HG03342 (cell line): ENCODE results near the gene TNPO3.
"Not testable (repeated sequence)": the region's sequence is repeated elsewhere in the genome, so short reads cannot be mapped to it uniquely, and the experiment has no call there.

Source experiments
- ATAC-seq: cut with Tn5 transposase; IDR thresholded peaks from one replicate; pipeline ENCODE4 v1.9.1; 2021; ENCODE audit warnings: mild to moderate bottlenecking, moderate library complexity; ENCODE audit not compliant: unreplicated experiment

Gene TNPO3

DNA sequence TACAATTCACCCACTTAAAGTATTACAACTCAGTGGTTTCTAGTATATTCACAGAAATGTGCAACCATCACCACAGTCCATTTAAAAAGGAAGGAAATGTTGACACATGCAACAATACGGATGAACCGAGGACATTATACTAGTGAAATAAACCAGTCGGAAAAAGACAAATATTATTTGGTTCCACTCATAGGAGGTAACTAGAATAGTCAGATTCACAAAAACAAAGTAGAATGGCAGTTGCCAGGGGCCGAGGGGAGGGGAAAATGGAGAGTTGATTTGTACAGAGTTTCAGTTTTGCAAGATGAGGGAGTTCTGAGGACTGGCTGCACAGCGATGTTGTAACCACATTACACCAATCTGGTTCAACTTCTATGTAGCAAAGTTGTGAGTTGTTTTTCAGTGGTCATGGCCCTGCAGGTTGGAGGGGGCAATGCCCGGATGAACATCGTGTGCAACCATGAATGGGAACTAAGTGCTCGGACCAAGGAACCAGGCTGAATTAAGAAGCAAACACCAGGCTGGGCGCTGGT lies 17.6 kb upstream of the TNPO3 start:
- ATAC-seq = no peak

DNA sequence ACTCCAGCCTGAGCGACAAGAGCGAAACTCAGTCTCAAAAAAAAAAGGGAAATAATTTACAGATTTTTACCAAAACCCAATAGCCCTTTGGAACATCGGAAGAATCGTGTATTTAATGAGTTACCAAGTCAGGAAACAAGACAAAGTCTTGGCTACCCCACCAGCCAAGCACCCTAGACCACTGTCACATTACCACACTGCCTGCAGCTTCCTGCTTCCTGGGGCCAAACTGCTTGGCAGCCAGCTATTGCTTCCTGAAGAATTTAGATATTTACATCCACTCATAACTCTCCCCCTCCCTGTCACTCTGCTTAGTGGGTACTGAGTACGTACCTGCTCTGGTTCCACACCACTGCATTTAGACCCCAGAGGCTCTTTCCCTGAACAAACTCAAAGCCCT lies 14.1 kb upstream of the TNPO3 start:
- no peak for ATAC-seq

DNA sequence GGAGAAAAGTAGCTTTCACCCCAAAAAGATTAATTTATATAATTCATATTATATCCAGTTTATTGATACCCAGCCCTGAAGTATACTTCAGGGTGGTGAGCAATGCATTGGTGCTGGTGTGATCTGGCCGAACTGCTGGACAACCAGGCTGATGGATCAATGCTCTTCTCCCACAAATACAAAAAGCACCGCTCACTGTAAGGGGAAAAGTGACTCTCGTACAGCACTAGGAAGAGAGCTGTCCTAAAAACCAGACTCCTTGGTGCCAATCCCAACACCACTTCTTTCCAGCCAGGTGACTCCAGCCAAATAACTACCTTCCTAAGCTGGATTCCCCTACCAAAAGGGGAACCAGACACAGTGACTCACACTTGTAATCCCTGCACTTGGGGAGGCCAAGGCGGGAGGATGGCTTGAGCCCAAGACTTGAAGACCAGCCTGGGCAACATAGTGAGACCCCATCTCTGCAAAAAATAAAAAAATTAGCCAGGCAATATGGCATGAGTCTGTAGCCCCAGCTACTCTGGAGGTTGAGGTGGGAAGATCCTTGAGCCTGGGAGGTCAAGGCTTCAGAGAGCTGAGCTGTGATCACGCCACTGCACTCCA lies 13.1 kb upstream of the TNPO3 start:
- no peak for ATAC-seq

DNA sequence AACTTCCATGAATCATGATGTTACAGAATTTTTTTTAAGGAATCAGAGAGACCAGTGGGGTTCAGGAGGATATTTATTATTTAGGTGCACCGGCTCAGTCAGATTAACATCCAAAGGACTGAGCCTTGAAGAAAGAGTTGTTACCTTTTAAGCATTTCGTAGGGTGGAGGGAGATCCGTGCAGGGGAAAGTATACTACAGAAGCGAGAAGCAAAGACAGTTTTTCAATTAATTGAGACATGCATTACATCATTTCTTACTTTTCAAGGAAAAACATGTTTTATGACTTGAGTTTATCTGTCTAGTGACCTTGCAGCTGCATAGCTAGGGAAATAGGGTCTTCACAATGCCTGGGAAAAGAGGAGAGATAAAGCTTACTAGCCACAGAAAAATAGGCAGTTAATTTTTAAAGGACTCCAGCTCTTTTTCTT lies 12.2 kb upstream of the TNPO3 start:
- ATAC-seq = not testable (repeated sequence)

DNA sequence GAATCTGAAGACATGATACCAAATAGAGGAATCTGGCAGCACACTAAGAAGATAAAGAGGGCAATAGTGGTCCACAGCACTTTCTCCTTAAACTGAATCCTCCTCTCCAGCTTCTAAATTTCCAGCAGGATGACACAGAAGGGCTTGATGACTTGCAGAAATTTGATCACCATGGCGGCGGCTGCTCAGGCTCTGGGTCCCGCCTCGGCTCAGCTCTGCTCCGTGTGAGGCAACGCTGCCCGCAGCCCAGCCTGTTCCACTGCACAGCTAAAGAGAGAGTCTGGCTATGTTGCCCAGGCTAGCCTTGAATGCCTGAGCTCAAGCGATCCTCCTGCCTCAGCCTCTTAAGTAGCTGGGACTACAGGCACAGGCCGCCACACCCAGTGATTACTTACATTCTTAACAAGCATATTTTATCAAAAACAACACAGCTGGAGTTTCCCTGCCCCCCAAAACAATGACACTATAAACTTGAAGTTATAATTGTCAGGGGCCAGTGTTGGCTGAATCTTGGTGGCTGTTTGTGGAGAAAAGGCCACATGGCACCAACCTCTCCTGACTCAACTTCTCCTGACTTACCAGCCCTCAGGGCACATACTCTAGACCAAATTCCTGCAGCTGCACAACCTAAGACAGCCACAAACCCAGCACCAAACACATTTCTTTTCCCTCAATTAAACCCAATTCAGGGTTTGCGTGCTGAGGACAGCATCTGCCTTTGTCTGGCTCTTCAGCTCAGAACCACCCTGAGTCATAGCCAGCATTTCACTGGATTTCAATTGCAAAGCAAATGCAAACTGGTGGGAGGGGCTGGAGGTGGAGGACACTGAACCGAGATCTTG lies 11.6 kb upstream of the TNPO3 start:
- no peak for ATAC-seq

DNA sequence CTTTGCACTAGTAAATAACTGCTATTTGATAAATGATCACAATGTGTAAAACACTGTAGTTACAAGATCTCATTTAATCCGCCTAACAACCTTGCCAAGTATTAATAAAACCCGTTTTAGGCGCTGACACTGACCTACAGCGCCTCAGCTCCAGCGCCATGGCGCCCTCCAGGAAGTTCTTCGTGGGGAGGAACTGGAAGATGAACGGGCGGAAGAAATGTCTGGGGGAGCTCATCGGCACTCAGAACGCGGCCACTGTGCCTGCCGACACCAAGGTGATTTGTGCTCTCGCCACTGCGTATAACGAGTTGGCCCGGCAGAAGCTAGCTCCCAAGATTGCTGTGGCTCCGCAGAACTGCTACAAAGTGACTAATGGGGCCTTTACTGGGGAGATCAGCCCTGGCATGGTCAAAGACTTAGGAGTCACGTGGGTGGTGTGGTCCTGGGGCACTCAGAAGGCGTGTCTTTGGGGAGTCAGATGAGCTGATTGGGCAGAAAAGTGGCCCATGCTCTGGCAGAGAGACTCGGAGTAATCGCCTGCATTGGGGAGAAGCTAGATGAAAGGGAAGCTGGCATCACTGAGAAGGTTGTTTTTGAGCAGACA lies 1.1 kb upstream of the TNPO3 start:
- no peak for ATAC-seq

DNA sequence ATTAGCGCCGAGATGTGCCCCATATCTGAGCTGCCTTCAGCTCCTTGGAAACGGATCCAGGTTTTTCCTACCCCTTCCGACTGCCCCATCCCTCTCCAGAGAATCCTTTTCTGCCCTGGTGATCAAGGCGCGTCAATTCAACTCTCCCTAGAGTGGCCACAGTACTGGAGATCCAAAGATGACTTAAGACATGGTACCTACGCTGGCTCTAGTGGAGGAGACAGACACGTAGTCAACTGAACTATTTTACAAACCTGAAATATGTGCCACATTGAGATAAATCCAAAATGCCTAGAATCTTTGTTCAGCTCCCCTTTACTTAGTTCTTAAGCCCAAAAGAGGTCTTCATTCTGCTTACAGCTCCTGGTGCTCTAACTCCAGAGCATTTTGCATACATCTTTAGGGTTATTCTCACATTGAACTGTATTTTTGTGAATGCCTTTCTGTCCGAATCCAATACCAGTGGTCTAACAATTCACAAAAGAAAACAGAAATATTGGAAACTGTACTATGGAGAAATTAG lies 444 bp upstream of the TNPO3 start:
- ATAC-seq = peak; percentile 32

DNA sequence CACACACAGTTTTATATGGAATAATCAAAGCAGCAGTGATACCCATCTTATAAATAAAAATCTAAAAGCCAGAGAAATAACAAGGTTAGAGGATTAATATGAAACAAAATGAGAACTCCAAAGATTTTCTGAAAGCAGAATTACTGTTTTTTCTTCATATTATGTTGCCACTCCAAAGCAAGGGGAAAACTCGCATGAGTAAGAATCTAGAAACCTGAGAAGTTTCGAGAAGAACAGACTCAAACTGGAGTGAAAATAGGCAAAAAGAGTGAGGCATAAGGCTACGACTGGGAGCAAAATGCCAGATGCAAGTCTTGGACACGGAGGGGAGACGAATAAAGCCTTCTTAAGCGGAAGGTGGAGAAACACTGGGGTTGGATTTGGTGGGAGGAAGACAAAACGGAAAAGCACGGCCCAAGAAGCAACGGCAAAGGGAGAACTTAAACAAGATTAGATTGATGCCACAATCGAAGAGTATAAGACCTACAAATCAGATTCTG lies 923 bp downstream of the TNPO3 start:
- ATAC-seq = no peak

DNA sequence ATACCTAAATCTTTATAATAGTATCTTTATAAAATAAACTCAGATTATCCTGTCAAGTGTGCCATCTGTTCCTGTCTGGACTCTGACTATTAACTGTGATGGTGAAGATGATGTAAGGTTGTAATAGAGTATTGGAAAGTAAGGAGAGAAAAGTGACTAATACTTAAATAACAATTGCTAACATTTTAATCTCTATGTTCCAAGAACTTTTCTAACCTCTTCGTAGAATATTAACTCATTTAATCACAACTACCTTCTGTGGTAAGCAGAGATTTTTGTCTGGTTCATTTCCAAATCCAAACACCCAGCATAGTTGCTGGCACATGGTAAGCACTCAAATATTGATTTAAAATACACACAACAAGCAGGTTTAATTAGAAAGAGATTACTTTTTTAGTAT lies 2.5 kb downstream of the TNPO3 start:
- ATAC-seq = no peak

DNA sequence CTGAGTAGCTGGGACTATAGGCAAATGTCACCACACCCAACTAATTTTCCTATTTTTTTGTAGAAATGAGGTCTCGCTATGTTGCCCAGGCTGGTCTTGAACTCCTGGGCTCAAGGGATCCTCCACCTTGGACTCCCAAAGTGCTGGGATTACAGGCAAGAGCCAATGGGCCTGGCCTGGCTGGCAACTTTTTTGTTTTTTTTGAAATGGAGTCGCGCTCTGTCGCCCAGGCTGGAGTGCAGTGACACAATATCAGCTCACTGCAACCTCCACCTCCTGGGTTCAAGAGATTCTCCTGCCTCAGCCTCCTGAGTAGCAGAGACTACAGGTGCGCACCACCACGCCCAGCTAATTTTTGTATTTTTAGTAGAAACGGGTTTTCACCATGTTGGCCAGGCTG lies 3.5 kb downstream of the TNPO3 start:
- ATAC-seq = not testable (repeated sequence)

DNA sequence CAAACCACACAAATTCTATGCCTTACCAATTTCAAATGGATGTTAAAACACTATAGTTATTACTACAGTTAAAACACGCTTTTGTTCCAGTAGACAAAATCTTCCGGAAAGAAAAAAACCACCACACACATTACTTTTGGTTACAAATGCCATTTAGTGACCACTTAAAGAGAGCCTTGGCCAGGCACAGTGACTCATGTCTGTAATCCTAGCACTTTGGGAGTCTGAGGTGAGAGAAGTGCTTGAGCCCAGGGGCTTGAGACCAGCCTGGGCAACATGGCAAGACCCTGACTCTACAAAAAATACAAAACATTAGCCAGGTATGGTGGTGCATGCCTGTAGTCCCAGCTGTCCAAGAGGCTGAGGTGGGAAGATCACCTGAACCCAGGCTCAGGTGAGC lies 7.2 kb downstream of the TNPO3 start:
- ATAC-seq = no peak

DNA sequence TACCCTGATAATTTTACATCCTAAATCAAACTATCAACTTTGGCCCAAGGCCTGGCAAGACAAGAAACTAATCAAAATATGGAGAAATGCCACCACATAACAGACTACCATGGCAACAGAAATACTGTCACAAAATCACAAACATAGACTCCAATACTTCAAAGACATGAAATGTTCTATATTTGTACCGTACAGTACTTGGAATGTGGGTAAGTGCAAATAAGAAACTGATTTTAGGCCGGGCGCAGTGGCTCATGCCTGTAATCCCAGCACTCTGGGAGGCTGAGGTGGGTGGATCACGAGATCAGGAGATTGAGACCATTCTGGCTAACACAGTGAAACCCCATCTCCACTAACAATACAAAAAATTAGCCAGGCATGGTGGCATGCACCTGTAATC lies 9.2 kb downstream of the TNPO3 start:
- ATAC-seq = no peak

DNA sequence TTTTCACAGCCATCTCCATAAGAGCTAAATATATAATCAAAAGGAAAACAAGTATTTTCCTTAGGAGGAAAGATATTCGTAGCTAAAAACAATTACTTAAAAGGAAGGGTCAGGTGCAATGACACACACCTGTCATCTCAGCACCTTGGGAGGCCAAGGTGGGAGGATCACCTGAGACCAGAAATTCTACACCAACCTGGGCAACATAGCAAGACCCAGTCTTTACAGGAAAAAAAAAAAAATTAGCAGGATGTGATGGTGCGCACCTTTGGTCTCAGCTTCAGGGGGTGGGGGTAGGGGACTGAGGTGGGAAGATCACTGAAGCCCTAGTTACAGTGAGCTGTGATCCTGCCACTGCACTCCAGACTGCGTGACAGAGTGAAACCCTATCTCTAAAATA lies 11.9 kb downstream of the TNPO3 start:
- no peak for ATAC-seq

DNA sequence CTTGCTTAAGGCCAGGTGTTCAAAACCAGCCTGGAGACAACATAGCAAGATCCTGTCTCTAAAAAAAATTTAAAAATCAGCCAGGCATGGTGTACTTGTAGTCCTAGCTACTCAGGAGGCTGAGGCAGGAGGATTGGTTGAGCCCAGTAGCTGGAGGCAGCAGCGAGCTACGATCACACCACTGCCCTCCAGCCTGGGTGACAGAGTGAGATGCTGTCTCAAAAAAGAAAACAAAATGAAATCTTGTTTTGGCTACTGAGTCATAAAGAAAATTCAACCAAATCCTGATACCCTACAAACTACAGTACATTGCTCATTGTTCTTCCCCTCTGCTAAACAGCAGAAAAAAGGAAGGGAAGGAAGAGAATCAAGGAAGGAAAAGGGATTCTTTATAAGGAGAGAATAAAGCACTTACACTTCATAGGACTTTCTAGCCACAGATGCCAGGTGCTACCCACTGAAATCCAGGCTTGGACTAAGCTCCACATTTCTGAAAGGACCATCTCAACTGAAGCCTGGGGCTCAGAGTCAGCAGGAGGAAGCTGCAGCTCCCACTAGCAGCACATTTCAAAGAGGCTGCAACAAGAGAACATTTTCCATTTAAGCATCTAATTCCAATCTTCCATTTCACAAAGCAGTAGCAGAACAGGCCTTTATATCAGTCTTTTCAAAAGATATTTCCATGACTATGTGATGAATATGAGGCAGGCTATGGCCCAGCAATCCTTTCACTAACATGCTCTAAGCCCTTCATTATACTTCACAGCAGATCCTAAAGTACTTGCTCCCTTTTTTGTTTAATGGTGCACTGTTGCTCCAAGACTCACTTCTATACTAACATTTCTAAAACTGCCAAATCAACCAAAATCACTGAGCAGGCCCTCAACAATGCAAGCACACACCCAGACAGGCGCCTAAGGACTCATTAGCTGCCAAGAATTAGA lies 13.5 kb downstream of the TNPO3 start:
- no peak for ATAC-seq

DNA sequence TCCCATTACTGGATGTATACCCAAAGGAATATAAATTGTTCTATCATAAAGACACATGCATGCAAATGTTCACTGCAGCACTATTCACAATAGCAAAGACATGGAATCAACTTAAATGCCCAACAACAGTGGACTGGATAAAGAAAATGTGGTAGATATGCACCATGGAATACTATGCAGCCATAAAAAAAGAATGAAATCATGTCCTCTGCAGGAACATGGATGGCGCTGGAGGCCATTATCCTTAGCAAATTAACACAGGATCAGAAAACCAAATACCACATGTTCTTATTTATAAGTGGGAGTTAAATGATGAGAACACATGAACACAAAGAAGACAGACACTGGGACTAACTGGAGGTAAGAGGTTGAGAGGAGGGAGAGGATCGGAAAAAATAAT lies 16.4 kb downstream of the TNPO3 start:
- ATAC-seq = not testable (repeated sequence)

DNA sequence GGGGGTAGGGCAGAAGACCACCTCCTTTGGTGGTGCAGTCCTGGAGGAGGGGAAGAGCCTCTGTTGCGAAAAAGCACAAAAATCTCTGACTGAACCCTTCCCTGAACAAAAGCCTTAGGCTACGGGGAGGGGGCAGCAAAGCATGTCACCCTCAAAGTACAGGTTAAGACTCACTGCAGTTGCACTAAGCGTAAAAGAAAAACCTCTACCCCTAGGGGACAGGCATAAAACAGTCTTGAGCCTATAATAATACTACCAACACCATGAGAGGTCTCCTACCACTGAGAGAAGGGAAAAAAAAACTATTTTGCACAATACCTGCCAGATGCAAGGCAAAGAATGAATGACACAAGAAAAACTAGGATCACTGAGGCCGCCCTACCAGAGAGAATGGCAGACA lies 17.3 kb downstream of the TNPO3 start:
- ATAC-seq = no peak

DNA sequence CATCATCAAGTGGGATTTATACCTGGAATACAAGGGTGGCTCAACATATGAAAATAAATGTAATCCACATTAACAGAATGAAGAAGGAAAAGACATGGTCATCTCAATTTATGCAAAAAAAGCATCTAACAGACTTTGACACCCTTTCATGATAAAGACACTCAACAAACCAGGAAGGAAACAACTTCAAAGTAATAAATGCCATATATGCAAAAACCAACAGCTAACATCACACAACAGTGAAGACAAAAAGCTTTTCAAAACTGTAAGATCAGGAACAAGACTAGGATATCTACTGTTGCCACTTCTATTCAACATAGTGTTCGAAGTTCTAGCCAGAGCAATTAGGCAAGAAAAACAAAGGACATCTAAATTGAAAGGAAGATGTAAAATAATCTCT lies 22.9 kb downstream of the TNPO3 start:
- ATAC-seq = no peak

DNA sequence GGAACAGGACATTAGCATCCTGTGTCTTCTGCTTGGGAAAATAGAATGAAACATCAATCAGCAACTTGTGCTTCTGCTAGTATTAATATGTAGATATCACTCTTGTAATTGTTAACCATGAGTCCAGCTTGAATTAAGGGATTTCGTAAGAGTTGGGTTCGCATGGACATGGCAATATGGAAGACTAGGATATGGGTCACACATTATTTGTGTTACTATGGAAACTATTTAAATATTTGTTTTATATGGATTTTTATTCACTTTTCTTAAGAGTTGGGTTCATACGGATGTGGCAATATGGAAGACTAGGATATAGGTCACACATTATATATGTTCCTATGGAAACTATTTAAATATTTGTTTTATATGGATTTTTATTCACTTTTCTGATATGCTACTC lies 24.5 kb downstream of the TNPO3 start:
- no peak for ATAC-seq

DNA sequence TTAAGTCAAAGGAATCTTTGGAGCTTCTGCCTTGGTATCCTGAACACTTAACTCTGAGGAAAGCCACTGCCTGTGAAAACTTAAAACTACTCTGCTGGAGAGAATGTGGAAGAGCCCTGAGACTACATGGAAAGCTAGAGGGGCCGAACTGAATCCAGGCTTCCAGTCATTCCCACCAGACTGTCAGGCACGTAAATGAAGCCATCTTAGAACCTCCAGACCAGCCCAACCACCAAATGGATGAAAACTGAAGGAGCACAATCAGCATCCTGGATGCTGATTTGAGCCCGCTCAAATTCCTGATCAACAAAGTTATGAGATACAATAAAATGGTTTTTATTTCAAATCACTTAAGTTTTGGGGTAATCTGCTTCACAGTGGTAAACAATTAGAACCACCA lies 30.8 kb downstream of the TNPO3 start:
- ATAC-seq = no peak

DNA sequence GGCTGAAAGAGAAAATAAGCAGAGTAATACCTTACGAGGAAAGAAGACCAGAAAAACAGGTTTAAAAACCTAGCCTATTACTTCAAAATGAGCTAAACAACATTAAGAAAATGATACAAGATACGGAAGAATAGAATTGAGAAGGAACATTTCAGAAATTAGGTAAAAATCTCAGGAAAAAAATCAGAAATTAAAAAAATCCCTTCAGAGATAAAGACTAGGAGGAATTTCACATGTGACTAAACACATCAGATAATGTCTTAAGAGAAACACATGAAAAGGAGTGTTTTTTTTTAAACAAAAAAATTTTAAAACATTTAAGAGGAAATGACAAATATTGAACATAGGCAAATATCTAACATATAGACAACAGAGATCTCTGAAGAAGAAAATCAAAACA lies 33.3 kb downstream of the TNPO3 start:
- no peak for ATAC-seq
